Caco-2 (cell line): Measurements from ENCODE around the gene MACROD1. TPM values are rescaled to one million over a fixed set of nuclear protein-coding genes. Genes with fewer than 3 reads are reported as not detected.

Experiments used
- BruUV-seq: library from RNA; stranded (reverse); fragments of 400-500 nt; replicated peaks from 2 replicates; lab custom pipeline; 2021; lab: Mats Ljungman, UMichigan
- CTCF ChIA-PET: fragments of 300-600 bp; sonication (Branson Sonifier 250); formaldehyde crosslinking; loops from one replicate; lab custom pipeline; 2022; ENCODE audit warnings: antibody characterized with exemption; lab: Charles Lee
- POLR2A ChIA-PET: fragments of 300-600 bp; sonication (Branson Sonifier 250); formaldehyde crosslinking; loops from one replicate; lab custom pipeline; 2022; ENCODE audit warnings: antibody characterized with exemption; lab: Charles Lee
- DNase-seq, 2 experiments: peaks; one replicate each; pipeline versions ENCODE4 v3.0.0 to v3.0.0-alpha.2; 2020 to 2022
- H3K27me3 ChIP-seq: replicated peaks from 2 replicates; pipeline ENCODE4 v1.6.0; 2011; ENCODE audit warnings: low read length; ENCODE audit not compliant: control insufficient read depth, insufficient read depth
- H3K36me3 ChIP-seq: 2 replicates; pipeline ENCODE4 v1.5.1; 2011; ENCODE audit warnings: low read length; ENCODE audit not compliant: control insufficient read depth, insufficient read depth
- H3K4me1 ChIP-seq: fragments of 250-450 bp; sonication (Bioruptor Pico); 2 replicates; pipeline ENCODE4 v1.5.1; 2020; ENCODE audit warnings: mild to moderate bottlenecking
- H3K4me3 ChIP-seq: 2 replicates; pipeline ENCODE4 v1.5.1; 2011; ENCODE audit warnings: low read depth, mild to moderate bottlenecking, control low read depth, low read length
- H3K9me3 ChIP-seq: fragments of 250-450 bp; sonication (Bioruptor Pico); 2 replicates; pipeline ENCODE4 v1.5.1; 2020; ENCODE audit warnings: mild to moderate bottlenecking, moderate library complexity
- H3K27ac Mint-ChIP-seq: one replicate; pipeline ENCODE4 v1.8.0; 2022; ENCODE audit warnings: mixed read lengths; ENCODE audit not compliant: unreplicated experiment
- H3K27me3 Mint-ChIP-seq: one replicate; pipeline ENCODE4 v1.8.0; 2022; ENCODE audit warnings: mixed read lengths; ENCODE audit not compliant: insufficient read depth, unreplicated experiment
- H3K36me3 Mint-ChIP-seq: one replicate; pipeline ENCODE4 v1.8.0; 2022; ENCODE audit warnings: mild to moderate bottlenecking, mixed read lengths; ENCODE audit not compliant: insufficient read depth, unreplicated experiment
- H3K4me1 Mint-ChIP-seq: one replicate; pipeline ENCODE4 v1.8.0; 2022; ENCODE audit warnings: low read depth, mixed read lengths; ENCODE audit not compliant: unreplicated experiment
- H3K4me3 Mint-ChIP-seq: one replicate; pipeline ENCODE4 v1.8.0; 2022; ENCODE audit warnings: mild to moderate bottlenecking, moderate library complexity, mixed read lengths; ENCODE audit not compliant: unreplicated experiment
- H3K9me3 Mint-ChIP-seq: one replicate; pipeline ENCODE4 v1.8.0; 2022; ENCODE audit warnings: mixed read lengths; ENCODE audit not compliant: unreplicated experiment
- CTCF ChIP-seq, 2 experiments: fragments of 200-600 bp in 1 of 2; IDR thresholded peaks; 1 replicate in 1 of 2; 2 replicates in 1 of 2; pipeline versions ENCODE4 v1.5.1 to v1.8.0; 2011 to 2022; ENCODE audit warnings: antibody characterized with exemption in 1 of 2, control low read depth in 1 of 2, inconsistent platforms in 1 of 2, low read depth in 1 of 2, low read length in 1 of 2, mild to moderate bottlenecking in 1 of 2, moderate library complexity in 1 of 2; ENCODE audit not compliant: insufficient read depth in 1 of 2, severe bottlenecking in 1 of 2, unreplicated experiment in 1 of 2
- intact Hi-C: fragments of 100-400 bp; cut with micrococcal nuclease; formaldehyde crosslinking; loops from one replicate; pipeline ENCODE4 v1.10.0; 2022; ENCODE audit not compliant: unreplicated experiment
- total RNA-seq: library from RNA; stranded (reverse); gene quantifications from 2 replicates; pipeline ENCODE4 v1.2.3, GENCODE V29; 2022

MACROD1 gene
- total RNA-seq, 1 experiment from 2014 or later: 29.6 TPM

- CTCF ChIA-PET: interaction anchor here (0.6 kb wide), 1 partner anchor 204 kb away, joined by 3 read pairs; no protein-coding TSS in a partner anchor
- intact Hi-C loops: no loop called here
These were observed 70.0 kb downstream of the MACROD1 start for GRCh38 chr11:64095949-64096348.

GRCh38 chr11:64095273-64095817, 70.6 kb downstream of the MACROD1 start:
- Histone ChIP-seq H3K36me3 (no peaks in the 10 kb centered on the region), H3K4me3 (no peak overlapping the region), H3K9me3 (no peaks in the 10 kb centered on the region), H3K4me1 (no peaks in the 10 kb centered on the region), H3K27me3 (no peaks in the 10 kb centered on the region)
- Mint-ChIP-seq H3K4me3 (no peak overlapping the region), H3K36me3 (no peaks in the 10 kb centered on the region), H3K4me1 (no peaks in the 10 kb centered on the region), H3K27me3 (no peaks in the 10 kb centered on the region), H3K27ac (no peak overlapping the region), H3K9me3 (no peaks in the 10 kb centered on the region)
- ChIA-PET CTCF (interaction anchor here (0.6 kb wide), 1 partner anchor 203 kb away, joined by 3 read pairs; no protein-coding TSS in a partner anchor), POLR2A (no interaction called here)
- no peak for DNase-seq
- TF ChIP-seq CTCF (IDR thresholded peaks at IDR 0.05; ENCODE audit: insufficient read depth in 1 of 2, low read depth in 1 of 2, low read length in 1 of 2, severe bottlenecking in 1 of 2, unreplicated experiment in 1 of 2): no peak
- intact Hi-C loops: no loop called here
- no TSS peak for BruUV-seq

More at GRCh38 chr11:64095949-64096348, 70.0 kb downstream of the MACROD1 start:
- Histone ChIP-seq H3K9me3 (no peaks in the 10 kb centered on the region), H3K27me3 (no peaks in the 10 kb centered on the region), H3K36me3 (no peaks in the 10 kb centered on the region), H3K4me3 (no peak overlapping the region), H3K4me1 (no peaks in the 10 kb centered on the region)
- POLR2A ChIA-PET: no interaction called here
- no peak overlapping the region for H3K27ac Mint-ChIP-seq
- no peaks in the 10 kb centered on the region for H3K4me1 Mint-ChIP-seq
- no peaks in the 10 kb centered on the region for H3K36me3 Mint-ChIP-seq
- no peak overlapping the region for H3K4me3 Mint-ChIP-seq
- H3K27me3 Mint-ChIP-seq: no peaks in the 10 kb centered on the region
- DNase-seq: no peak
- no peaks in the 10 kb centered on the region for H3K9me3 Mint-ChIP-seq
- TF ChIP-seq CTCF (IDR thresholded peaks at IDR 0.05; ENCODE audit: insufficient read depth in 1 of 2, low read depth in 1 of 2, low read length in 1 of 2, severe bottlenecking in 1 of 2, unreplicated experiment in 1 of 2): no peak
- no TSS peak for BruUV-seq

GRCh38 chr11:64094463-64095260, 71.3 kb downstream of the MACROD1 start:
- no peak for DNase-seq
- TF ChIP-seq CTCF (IDR thresholded peaks at IDR 0.05; ENCODE audit: insufficient read depth in 1 of 2, low read depth in 1 of 2, low read length in 1 of 2, severe bottlenecking in 1 of 2, unreplicated experiment in 1 of 2): no peak
- CTCF ChIA-PET: no interaction called here
- Histone ChIP-seq H3K27me3 (no peaks in the 10 kb centered on the region), H3K36me3 (no peaks in the 10 kb centered on the region), H3K4me1 (no peaks in the 10 kb centered on the region), H3K4me3 (no peak overlapping the region), H3K9me3 (no peaks in the 10 kb centered on the region)
- no peak overlapping the region for H3K27ac Mint-ChIP-seq
- no peaks in the 10 kb centered on the region for H3K9me3 Mint-ChIP-seq
- no peaks in the 10 kb centered on the region for H3K36me3 Mint-ChIP-seq
- POLR2A ChIA-PET: no interaction called here
- H3K27me3 Mint-ChIP-seq: no peaks in the 10 kb centered on the region
- intact Hi-C loops: loop anchor here (5.0 kb wide), 1 partner anchor 38 kb away; no protein-coding TSS in a partner anchor
- BruUV-seq: no TSS peak
- H3K4me1 Mint-ChIP-seq: no peaks in the 10 kb centered on the region
- H3K4me3 Mint-ChIP-seq: no peak overlapping the region
